ENCODE results near the gene PRDM16. TPM values are rescaled to one million over a fixed set of nuclear protein-coding genes. Genes with fewer than 3 reads are reported as not detected.

Gene PRDM16
- total and polyA plus RNA-seq, 4 donors: 0.05 to 0.67 (median 0.19) TPM

DNA sequence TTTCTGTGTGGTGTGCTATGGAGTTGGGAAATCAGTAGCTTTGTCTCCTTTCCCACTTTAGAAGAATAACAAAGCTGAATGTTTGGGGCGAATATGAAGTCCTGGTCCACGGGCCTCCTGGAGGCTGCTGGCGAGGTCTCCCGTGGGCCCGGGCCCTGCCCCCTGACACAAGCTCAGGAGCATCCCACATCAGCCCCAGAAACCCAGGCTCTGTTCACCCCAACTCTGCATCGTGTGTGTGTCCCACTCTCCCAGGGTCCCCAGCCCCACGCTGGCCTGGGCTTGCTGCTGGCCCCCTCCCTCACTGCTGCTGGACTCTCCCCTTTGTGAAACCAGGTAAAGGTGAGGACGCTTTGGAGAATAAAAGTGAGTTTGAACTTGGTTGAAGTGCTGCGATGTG lies 8.1 kb downstream of the PRDM16 start:
- Histone ChIP-seq H3K27me3 (ENCODE audit: control insufficient read depth in 4 of 4, insufficient read depth in 4 of 4, low read length in 3 of 4) (peaks cover 0 to 18% (median 2%) of the 10 kb centered on the region in 4 donors), H3K27ac (ENCODE audit: low read depth in 1 of 2, low read length in 2 of 2) (no peak overlapping the region), H3K36me3 (ENCODE audit: control insufficient read depth in 4 of 4, insufficient read depth in 3 of 4, low read depth in 1 of 4, low read length in 3 of 4) (no peaks in the 10 kb centered on the region), H3K9ac (ENCODE audit: low read depth in 1 of 2, low read length in 2 of 2) (no peak overlapping the region), H3K9me3 (ENCODE audit: control insufficient read depth in 4 of 4, low read length in 3 of 4) (no peaks in the 10 kb centered on the region), H3K4me3 (ENCODE audit: low read depth in 1 of 3, low read length in 3 of 3) (no peak overlapping the region), H3K4me1 (ENCODE audit: control insufficient read depth in 4 of 4, insufficient read depth in 4 of 4, low read length in 3 of 4) (peaks cover 0 to 2% (median 0%) of the 10 kb centered on the region in 4 donors)
- TF ChIP-seq ZBTB33 (IDR thresholded peaks at IDR 0.05) (no peak), RAD21 (IDR thresholded peaks at IDR 0.05) (no peak), TAF1 (conservative IDR thresholded peaks at IDR 0.05) (no peak), RXRA (IDR thresholded peaks at IDR 0.05) (no peak), NR2F2 (IDR thresholded peaks at IDR 0.05) (no peak)
- DNase-seq (ENCODE audit: low spot score): no peak
- 85% methylated on average over 9 of the region's 9 CpGs for WGBS

DNA sequence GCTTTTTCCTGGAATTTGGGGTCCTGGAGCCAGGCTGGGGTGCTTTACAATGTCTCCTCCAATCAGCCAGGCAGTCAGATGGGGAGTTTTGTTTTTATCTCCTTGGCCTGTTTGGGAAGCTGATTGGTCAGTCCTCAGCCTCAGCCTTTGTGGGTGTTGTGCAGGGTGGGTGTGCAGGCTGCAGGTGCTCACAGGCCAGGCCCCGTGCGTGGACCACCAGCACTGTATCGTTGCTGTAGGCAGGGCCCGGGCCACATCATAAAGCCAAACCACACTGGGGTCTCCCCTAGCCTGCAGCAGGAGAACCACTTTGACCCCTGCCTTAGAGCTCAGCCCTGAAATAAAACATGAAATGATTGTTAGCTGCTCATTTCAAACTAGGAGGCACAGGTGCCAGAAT lies 8.6 kb downstream of the PRDM16 start:
- Histone ChIP-seq H3K9me3 (ENCODE audit: control insufficient read depth in 4 of 4, low read length in 3 of 4) (no peaks in the 10 kb centered on the region), H3K36me3 (ENCODE audit: control insufficient read depth in 4 of 4, insufficient read depth in 3 of 4, low read depth in 1 of 4, low read length in 3 of 4) (no peaks in the 10 kb centered on the region), H3K27ac (ENCODE audit: low read depth in 1 of 2, low read length in 2 of 2) (no peak overlapping the region), H3K9ac (ENCODE audit: low read depth in 1 of 2, low read length in 2 of 2) (no peak overlapping the region), H3K4me1 (ENCODE audit: control insufficient read depth in 4 of 4, insufficient read depth in 4 of 4, low read length in 3 of 4) (peaks cover 0 to 2% (median 0%) of the 10 kb centered on the region in 4 donors), H3K4me3 (ENCODE audit: low read depth in 1 of 3, low read length in 3 of 3) (no peak overlapping the region), H3K27me3 (ENCODE audit: control insufficient read depth in 4 of 4, insufficient read depth in 4 of 4, low read length in 3 of 4) (peaks cover 0 to 13% (median 0%) of the 10 kb centered on the region in 4 donors)
- no peak for TF ChIP-seq YY1 (IDR thresholded peaks at IDR 0.05)
- no peak for TF ChIP-seq NR2F2 (IDR thresholded peaks at IDR 0.05)
- no peak for TF ChIP-seq ZBTB33 (IDR thresholded peaks at IDR 0.05)
- TF ChIP-seq FOXA1 (IDR thresholded peaks at IDR 0.05): no peak
- TF ChIP-seq RXRA (IDR thresholded peaks at IDR 0.05): no peak
- TF ChIP-seq HNF4G (IDR thresholded peaks at IDR 0.05): no peak
- TF ChIP-seq JUND (IDR thresholded peaks at IDR 0.05): no peak
- TF ChIP-seq REST (IDR thresholded peaks at IDR 0.05): no peak
- TF ChIP-seq, protein P1, sequence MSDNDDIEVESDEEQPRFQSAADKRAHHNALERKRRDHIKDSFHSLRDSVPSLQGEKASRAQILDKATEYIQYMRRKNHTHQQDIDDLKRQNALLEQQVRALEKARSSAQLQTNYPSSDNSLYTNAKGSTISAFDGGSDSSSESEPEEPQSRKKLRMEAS (IDR thresholded peaks at IDR 0.05): no peak
- 86% methylated on average over 4 of the region's 4 CpGs for WGBS
- DNase-seq (ENCODE audit: low spot score): no peak
